ENCODE data around the gene FDX2. TPM values are rescaled to one million over a fixed set of nuclear protein-coding genes. Genes with fewer than 3 reads are reported as not detected.

Gene FDX2
- total and polyA plus RNA-seq, 2 of the 13 experiments (the other 11 are each of a cell fraction or from before 2014, with no cell fraction given): 21.0 to 24.7 TPM

DNA sequence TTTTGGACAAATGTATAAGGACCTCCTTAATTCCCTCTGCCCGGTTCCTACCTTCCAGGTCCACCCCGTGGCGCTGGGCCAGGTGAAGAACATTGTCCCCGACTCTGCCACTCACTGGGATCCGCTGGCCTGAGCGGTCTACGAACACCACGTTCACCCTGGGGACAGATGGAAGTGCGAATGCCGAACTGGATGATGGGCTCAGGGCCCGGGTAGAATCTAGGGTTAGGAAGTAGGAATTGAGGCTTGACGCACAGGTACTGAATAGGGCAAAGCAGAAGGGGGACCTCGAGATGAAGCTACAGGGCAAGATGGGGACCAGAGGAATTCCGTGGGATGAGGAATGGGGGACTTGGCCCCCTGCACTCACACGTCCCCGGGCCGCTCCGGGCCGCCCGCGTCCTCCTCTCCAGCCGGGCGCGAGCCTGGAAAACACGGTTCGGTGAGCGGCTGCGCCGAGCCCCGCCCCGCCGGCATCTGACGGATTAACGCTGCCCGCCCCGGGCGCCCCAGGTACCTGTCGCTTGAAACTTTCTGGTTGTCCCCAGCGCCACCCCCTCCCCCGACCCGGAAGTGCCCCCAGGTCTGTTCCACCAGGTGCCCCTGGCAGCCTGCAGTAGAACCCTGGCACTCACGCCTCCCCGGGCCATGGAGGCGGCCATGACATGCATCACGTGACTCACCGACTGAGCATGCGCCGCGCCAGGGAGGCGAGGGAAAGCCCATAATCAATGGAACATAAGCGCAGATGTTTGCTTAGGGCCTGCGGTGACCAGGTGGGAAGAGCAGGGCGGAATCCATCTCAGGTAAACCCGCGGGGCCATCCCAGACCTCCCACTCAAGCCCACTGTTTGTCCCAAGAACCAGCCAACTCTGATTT lies at the start of gene FDX2 (continued):
- TF ChIP-seq AHDC1 (CRISPR knock-in tag; IDR thresholded peaks at IDR 0.05; ENCODE audit: borderline replicate concordance) (no peak), MYPOP (CRISPR knock-in tag; IDR thresholded peaks at IDR 0.05) (no peak), AKNA (CRISPR knock-in tag; IDR thresholded peaks at IDR 0.05; ENCODE audit: borderline replicate concordance) (no peak), ZNF318 (CRISPR knock-in tag; IDR thresholded peaks at IDR 0.05) (no peak), ZNF10 (CRISPR knock-in tag; IDR thresholded peaks at IDR 0.05; ENCODE audit: borderline replicate concordance, low read depth) (no peak), ZNF7 (CRISPR knock-in tag; IDR thresholded peaks at IDR 0.05) (no peak)
